ENCODE results near the gene SAC3D1.

Gene SAC3D1

DNA sequence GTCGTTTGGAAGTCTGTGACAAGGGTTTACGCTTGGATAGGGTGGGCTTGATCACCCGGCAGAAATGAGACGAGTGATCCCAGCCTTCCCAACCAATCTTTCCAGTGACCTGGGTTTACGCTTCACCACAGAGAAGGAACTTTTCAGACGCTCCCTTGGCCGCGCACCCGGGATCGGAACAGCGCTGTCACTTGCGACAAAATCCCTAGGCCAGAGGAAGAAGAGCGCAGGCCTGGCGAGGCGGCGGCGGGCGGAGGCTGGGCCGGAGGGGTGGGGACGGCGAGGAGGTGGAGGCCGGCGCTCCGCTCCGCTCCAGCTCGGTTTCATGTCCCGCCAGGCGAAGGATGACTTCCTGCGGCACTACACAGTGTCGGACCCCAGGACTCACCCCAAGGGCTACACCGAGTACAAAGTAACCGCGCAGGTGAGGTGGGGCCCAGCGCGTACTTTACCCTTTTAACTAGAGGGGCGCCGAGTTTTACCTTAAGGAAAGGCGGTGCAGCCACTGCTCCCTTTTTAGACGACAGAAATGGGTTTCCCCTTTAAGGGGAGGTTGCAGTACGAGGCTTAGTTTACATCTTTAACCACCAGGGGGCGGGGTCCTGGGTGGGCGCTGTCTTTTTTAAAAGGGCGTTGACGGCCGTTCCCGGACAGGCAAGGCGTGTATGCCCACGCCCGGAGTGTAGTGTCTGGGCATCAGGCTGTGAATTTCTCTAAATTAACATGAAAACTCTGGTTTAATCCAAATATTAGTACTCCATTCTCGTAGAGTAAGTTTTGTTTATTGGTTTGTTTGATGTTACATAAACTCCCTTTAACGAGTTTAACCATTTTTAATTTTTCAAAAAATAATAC is 13.6 kb upstream of the SAC3D1 start, which contains the start of gene SNX15:
SNX15 (plus strand) TSS at position 227 of the 855 bp plus-strand sequence; CDS start at position 326, 99 bp downstream.
- peak; percentile 98 for DNase-seq

DNA sequence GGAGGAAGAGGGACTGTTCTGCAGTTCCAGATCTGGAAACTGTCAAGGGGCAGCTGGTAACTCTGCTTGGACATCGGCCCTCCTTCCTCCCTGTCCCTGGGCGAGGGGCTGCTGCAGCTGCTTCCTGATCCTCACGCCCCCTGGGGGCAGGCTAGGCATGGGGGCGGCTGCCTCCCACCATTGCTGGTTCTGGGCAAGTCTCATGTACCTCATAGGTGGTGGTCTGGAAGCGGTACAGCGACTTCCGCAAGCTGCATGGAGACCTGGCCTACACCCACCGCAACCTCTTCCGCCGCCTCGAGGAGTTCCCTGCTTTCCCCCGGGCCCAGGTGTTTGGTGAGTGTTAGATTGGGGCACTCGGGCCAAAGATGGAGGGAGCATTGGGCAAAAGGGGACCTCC is 8.8 kb upstream of the SAC3D1 start:
- no peak for DNase-seq

DNA sequence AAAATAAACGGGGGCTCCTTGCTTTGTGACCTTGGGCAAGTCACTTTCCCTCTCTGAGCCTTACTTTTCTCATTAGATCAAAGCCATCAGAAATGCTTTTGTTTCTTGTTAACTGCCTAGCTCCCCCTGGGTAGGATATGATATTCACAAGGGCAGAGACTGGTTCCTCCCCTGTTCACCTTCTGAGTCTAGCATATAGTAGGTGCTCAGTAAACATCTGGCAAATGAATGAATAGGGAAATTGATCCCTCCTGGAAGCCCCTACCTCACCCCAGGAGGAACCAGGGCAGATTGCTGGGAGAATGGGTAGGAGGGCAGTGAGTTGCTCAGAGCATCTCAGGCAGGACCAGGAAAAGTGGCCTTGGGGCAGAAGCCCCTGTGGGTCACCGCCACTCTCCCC is 6.6 kb upstream of the SAC3D1 start:
- DNase-seq: no peak

DNA sequence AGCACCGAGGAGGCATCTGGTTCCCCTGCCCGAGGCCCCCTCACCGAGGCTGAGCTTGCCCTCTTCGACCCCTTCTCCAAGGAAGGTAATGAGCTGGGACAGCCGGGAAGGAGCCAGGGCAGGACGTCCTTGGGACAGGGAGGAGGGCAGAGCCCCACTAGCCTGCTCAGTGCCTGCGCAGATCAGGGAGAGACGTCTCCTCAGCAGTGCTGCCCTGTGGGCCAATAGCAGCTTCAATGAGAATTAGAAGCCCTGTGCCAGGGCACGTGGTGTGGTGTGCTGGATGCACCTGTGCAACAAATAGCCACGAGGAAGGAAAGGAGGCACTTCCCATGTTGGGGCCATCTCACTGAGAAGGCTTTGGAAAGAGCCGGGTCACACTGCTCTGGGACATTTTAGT is 5.4 kb upstream of the SAC3D1 start:
- DNase-seq: no peak

DNA sequence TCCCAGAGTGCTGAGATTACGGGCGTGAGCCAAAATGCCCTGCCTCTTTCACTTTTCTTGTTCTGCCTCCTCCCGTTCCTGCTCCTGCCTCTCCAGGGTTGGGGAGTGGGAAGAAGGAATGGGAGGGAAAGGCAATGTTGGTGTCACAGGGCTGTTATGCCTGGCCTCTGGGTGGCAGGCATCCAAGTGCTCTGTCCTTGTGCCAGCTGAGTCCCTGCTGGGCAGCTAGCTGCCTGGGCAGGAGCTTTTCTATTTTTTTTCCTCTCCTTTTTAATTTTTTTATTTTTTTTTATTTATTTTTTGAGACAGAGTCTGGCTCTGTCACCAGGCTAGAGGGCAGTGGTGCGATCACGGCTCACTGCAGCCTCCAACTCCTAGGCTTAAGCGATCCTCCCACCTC is 4.1 kb upstream of the SAC3D1 start:
- peak; percentile 15 for DNase-seq

DNA sequence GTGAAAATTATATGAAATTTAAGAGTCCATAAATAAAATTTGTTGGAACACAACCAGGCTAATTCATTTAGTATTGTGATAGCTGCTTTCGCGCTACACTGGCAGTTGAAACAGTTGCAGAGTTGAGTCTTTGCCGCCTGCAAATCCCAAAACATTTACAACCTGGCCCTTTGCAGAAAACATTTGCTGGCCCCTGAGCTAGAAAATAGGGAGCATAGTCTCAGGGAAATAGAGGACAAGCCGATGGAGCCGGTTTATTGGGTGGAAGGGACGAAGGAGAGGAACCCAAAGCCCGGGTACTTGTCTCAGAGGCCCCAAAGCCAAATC is 527 bp upstream of the SAC3D1 start:
- no peak for DNase-seq

DNA sequence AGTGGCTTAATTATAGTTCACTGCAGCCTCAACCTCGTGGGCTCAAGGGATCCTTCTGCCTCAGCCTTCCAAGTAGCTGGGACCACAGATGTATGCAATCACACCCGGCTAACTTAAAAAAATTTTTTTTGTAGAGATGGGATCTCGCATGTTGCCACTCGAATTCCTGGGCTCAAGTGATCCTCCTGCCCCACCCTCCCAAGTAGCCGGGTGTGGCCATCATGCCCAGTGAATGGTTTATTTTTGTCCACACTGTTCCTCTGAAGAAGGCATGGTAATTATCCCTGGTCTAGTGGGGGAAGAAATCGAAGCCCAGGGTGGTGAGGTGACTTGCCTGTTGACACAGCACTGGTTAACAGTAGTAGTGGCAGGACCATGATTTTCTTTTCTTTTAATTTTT is 1.9 kb downstream of the SAC3D1 start:
- no peak for DNase-seq

DNA sequence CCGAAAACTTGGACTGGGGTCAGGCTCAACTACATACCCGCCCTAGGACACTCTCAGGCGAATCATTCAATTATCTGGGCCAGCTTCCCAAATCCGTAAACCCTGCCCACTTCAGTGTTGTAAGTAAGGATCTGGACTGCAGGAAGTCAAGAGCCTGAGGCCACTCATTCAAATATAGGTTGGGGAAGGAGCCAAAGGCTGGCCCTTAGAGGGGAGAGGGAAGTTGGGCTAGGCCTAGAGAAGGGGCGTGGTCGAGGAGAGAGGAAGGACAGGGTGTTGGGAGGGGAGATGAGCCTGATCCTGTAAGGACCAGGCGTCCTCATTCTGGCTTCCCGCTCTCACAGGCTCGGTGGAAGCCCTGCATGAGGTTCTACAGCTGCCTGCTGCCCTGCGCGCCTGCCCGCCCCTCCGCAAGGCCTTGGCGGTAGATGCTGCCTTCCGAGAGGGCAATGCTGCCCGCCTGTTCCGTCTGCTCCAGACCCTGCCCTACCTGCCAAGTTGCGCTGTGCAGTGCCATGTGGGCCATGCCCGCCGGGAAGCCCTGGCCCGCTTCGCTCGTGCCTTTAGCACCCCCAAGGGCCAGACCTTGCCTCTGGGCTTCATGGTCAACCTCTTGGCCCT is 3.0 kb downstream of the SAC3D1 start:
- DNase-seq: no peak

DNA sequence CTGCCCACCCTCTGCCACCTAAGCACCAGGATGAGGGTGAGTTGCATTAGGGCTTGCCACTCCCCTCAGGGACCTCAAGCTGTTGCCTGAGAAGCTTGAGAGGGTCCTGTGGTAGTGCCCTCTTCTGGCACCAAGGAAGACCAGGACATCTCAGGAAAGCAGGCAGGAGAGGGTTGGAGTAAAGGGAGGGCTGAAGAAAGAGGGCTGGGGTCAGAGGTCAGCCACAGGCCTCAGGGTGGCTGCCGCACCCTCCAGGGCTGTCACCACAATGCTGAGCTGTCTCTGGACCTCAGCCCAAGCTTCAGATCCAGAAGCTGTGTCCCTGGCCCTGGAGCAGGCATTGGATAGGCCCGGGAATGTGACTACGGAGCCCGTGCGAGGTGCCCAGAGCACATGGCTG is 4.1 kb downstream of the SAC3D1 start:
- DNase-seq: no peak

DNA sequence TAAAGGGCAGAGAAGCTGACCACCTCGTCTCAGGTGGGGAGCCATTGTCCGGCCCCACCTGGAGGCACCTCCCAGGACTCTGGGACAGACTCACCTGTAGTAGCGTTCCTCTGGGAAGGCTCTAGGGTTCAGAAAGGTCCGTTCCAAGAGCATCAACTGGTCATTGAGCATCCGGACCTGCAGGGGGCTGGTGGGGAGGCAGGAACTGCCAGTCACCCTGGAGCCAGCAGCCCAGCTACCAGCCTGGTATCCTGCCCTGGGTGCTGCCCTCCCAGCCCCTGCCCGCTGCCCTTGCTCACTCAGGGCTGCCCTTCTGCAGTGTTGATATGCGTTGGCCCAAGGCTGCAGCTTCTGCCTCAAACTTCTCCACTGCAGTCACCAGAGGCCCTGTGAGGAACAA is 4.7 kb downstream of the SAC3D1 start:
- no peak for DNase-seq

DNA sequence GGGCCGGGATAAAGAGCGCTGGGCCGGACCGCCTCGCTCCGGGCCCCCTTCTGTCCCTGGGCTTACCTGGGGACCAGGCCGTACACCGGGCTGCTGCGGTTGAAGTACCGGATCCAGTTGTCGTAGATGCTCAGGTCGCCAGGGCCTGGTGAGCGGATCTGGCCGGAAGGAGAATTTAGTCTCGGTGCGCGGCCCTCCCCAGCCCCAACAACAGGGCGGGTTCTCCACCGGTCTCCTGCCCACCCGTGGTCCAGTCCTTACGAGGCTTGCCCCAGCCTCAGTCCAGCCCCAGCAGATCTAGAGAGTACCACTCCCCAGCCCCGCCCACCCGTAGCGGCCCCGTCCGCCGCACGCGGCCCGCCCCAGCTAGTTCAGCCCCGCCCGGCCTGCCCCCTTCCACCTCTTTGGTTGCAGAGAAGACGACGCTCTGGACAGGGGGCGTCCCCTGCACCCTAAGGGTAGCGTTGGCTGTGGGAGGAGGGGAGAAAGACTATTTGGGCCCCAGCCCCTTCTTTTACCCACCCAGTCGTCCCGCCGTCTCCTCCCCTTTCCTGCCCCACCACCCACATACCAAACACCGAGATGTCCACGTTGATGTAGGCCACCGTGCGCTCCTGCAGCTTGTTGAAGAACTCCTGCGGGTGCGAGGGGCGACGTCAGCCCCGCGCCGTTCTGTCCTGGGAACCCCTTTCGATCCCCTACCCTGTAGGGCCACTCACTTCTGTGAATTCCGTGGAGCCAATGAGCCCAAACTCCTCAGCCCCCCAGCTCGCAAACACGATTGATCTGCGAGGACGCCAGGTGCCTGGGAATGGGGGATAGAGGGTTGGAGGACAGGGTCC is 6.8 kb downstream of the SAC3D1 start:
- DNase-seq: no peak

DNA sequence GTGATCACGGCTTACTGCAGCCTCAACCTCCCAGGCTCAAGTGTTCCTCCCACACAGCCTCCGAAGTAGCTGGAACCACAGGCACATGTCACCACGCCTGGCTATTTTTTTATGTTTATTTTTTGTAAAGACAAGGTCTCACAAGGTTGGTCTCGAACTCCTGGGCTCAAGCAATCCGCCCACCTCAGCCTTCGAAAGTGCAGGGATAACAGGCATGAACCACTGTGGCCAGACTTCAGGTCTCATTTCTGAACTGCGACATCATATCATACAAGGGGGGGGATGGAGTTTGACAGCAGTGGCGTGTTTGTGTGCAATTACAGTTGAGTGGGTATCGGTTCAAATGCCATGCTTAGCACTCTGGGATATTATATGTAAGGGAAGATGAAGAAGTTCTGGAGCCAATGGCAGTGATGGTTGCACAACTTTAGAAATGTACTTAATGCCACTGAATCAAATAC is 10.4 kb downstream of the SAC3D1 start:
- DNase-seq: no peak

DNA sequence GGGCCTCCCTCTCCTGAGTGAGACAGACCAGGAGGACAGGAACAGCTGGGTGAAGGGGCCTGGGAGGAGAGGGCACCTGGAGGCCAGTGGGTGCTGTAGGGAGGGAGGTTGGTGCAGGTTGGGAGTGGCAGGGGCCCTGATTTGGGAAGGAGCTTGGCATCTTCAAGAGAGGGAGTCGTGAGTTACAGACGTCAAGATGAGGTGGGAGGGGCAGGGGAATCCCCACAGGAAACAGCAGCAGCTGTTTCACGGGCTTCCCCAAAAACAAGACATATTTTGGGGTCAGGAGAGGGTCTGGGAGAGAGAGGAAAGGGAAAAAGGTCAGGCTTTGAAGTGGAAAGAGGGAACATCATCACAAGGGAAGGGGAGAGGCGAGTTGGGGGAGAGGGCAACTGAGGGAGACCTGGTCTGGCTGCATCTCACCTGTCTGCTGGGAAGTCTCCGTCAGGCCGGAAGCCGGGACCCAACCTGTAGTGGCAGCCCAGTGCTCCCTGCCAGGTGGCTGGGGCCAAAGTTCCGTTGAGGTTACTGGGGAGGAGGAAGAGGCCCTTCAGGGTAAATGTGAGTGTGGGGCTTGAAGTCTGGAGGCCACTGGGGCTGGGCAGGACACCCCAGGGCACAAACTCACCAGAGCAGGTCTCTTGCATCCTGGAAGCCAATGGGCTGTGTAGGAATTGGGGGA is 13.0 kb downstream of the SAC3D1 start:
- no peak for DNase-seq

DNA sequence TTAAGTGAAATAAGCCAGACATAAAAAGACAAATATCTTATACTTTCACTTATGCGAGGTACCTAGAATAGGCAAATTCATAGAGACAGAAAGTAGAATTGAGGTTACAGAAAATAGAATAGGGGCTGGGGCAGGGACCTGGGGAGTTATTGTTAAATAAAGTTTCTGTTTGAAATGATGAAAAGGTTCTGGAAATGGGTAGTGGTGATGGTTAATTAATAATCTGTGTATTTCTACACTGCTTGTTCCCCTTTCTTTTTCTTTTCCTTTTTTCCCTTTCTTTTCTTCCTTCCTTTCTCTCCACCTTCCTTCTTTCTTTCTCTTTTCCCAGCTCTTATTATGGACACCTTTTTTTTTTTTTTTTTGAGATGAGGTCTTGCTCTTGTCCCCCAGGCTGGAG is 14.5 kb downstream of the SAC3D1 start:
- DNase-seq: no peak

DNA sequence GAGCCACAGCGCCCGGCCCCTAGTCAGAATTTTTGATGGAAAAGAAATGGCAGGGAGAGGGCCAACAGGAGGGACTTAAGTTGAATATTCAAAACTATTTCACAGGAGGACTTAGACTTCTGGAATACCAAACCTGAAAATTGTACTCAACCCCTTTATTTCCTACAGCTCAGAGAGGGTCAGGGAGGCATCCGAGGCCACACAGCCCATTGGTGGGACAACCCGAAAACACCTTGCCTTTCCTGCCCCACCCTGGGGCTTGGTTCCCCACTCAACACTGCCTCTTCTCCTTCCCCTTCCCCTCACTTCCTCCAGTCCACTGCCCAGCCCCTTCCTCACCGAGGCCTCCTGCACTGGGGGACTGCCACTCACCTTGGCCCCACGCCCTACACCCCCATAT is 16.0 kb downstream of the SAC3D1 start:
- DNase-seq: no peak

DNA sequence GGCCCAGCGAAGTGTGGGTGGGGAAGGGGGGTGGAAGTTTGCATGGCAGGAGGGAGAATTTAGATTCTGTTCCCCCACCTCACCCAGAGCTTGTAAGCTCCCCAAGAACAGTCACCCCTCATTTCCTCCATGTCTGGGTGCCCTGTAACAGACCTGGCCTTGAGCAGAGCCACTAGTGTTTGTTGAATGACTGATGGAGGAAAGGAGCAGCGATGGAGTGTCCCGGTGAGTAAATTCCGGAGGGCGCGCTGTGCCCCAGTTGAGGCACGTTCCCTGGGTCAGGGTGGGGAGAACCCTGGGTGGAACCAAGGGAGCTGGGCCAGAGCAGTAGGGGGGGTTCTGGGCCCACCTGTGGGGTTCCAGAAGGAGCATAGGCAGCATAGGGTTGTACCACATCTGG is 16.5 kb downstream of the SAC3D1 start:
- no peak for DNase-seq

DNA sequence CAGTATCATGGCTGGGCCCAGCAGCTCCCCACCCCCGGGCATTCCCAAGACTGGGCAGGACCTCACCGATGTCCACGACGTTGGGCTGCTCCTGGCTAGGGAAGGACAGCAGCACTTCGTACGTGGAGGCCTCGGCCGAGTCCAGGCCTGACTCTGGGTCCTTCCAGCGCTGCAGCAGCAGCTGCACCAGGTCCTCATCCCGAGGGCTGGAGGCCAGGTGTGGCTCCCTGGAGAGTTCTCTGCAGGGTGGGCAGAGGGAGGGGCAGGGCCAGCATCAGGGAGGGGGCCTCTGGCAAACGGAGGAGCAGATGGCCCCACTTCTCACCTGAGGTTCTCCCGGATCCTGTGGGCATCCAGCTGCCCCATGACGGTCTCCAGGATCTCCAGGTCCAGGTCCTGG is 17.0 kb downstream of the SAC3D1 start:
- no peak for DNase-seq

DNA sequence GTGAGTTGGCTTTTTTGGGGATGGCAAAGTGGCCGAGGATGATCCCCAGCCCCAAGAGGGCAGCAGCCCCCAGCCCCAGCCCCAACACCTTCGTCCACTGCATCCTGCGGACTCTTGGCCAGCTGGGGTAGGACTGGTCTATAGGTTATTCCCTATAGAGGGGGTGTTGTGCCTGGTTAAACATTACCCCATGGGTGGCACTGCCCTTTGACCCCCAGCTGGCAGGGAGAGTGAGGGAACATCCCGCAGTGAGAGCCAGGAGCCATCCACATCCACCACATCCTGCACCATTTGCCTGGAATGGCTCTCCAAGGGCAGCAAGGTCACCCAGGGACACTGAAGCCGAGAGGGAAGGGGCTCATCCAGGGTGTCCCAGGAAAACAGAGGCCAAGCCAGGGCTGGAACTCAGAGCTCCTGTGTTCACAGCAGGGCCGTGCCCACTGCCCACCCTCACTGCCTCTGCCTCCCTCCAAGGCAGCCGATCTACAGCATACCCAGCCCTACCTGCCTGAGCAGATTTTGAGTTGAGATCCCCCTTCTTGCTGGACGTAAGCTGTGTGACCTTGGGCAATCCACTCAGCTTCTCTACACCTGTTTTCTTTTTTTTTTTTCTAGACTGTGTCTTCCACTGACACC is 17.5 kb downstream of the SAC3D1 start, which contains the start of gene NAALADL1:
NAALADL1 (minus strand) TSS at position 135 of the 636 bp plus-strand sequence; CDS start at position 103, 32 bp downstream.
- no peak for DNase-seq

DNA sequence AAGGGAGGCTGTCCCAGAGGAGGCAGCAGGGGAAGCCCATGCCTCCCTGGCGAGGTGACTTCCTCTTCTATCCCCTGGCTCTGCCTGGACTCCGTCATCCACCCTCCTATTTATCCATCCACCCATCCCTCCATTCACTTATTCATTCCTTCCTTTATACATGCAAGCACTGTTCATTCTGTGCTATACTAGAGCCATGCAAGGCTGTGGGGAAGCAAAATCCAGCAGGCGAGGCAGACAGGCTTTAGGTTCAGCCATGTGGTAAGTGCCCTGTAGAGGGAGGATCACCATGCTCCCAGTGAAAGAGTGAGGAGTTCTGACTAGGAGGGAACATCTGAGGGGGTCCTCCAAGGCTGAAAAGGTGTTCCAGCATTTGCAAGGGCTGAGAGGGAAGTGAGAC is 18.5 kb downstream of the SAC3D1 start:
- no peak for DNase-seq

DNA sequence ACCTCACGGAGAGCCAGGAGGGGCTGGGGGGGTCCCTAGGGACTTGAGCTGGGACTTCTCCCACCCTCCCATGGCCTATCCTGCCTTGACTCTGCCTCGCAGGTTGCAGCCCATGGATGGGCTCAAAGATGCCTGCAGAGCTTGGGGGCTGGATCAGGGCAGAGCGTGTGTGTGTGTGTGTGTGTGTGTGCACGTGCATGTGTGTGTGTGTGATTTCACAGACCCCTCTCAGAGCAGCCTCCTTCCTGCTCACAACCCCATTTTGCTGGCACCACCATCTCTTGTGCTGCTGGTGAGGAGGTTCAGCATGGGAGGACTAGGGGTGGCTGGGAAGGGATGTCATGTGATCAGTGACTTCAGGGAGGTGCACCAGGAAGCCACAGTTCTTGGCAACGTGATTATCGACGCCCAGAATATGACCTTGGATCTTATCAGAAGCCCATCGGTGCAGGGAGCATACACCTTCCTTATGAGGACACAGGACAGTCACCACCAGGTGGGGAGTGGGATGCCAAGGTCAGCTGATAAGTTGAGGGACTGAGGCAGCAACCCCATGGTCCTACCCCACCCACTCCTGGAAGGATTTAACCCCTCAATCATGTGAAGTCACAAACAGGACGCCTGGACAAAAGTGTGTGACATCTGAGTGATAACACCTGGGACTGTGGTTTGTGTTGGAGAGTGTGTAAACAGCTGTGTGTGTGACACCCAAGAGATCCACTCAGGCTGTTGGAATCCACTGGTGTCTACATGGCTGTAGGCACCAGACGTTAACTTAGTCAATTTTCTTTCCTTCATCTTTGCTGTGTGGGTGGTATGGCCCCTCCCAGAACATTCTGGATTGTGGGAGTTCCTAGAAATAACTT is 19.2 kb downstream of the SAC3D1 start:
- no peak for DNase-seq

DNA sequence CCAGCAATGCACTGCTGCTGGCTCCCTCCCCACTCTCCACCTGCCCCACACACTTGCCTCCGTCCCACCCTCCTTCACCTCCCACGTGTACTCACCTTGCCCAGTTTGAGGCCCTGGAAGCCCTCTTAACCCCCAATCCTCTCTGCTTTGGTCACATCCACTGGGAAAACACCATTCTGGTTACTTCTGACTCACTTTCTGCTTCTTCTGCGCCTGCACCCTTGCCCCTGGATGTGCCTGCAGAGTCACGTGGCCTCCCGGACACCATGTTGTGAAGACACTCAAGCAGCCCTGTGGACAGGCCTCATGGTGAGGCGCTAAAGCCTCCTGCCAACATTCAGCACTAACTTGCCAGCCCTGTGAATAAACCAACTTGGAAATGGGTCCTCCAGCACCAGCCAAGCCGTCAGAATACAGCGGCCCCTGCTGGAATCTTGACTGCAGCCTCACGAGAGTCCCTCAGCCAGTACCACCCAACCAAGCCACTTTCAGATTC is 20.0 kb downstream of the SAC3D1 start:
- DNase-seq: no peak

Measured in NCI-H1092 (cell line).